Measurements from ENCODE around the gene YOD1.

Gene YOD1

GRCh38 chr1:207071426-207071825, 20.4 kb upstream of the YOD1 start:
- no peak for DNase-seq

DNA sequence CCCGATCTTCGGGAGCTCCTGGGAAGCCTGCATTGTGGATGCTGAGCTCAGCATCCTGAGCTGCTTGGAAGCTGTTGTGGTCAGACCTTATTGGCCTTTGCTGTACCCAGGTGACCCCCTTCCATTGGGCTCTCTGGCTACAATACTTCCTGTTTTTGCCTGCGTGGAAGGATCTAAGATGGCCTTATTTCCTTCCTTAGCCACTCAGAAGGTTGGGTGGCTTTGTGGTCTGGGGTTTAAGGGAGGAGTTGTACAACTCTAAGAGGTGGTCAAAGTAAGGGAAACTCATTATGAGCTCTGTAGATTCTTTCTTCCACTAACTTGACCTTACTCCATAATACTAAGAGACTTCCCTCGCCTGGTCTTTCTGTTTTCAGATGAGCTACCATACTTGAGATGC, 19.8 kb upstream of the YOD1 start:
- no peak for DNase-seq

DNA sequence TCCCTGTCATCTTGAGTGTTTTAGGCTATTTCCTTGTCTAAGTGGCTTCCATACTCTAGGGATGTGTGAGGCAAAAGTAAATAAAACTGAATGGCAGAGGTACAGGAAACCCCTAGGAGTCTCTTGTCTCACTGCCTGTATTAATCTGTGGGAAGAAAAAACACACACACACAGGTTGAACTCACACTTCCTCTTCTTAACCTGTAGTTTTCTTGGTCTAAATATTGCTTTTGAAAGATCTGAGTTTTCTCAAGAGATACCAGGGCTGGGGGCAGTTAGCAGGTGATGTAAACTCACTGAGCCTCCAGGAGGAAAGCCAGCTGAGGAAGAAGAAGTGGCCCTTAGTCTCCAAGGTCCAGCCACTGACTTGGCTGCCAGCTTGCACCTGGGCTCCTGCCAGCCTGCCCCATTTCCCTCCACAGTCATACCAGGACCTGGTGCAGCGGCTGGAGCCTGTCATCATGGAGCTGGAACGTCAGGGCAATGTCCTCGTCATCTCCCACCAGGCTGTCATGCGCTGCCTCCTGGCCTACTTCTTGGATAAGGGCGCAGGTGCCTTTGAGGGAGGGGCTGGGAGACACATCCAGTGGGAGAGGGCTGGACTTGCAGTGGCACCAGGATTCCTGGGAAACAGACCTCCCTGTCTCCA, 19.0 kb upstream of the YOD1 start:
- no peak for DNase-seq

GRCh38 chr1:207069061-207069460, 18.1 kb upstream of the YOD1 start:
- no peak for DNase-seq

DNA sequence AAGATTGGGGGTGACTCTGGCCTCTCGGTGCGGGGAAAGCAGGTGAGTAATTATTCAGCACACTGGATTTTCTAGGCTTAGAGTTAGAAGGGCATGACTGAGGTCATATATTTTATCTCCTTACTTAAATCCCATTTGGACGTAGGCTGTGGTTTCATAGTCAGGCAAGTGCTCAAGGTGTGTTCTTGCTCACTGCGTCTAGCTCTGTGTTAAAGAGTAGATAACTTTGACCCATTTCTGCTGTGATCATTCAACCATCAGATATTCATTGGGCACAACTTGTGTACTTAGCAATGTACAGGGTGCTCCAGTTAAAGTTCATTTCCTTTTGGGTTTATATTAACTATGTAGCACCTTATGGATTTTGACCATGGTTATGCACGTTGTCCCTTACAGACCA, 16.7 kb upstream of the YOD1 start:
- DNase-seq = no peak

- DNase-seq = no peak
These were observed 16.2 kb upstream of the YOD1 start for GRCh38 chr1:207067185-207067584.

- no peak for DNase-seq
These were observed 13.6 kb upstream of the YOD1 start for GRCh38 chr1:207064561-207064960.

GRCh38 chr1:207063014-207063413, 12.0 kb upstream of the YOD1 start:
- DNase-seq = no peak

- no peak for DNase-seq
These were observed 11.1 kb upstream of the YOD1 start for GRCh38 chr1:207062058-207062457.

GRCh38 chr1:207060596-207060995, 9.6 kb upstream of the YOD1 start:
- no peak for DNase-seq

GRCh38 chr1:207059881-207060280, 8.9 kb upstream of the YOD1 start:
- no peak for DNase-seq

DNA sequence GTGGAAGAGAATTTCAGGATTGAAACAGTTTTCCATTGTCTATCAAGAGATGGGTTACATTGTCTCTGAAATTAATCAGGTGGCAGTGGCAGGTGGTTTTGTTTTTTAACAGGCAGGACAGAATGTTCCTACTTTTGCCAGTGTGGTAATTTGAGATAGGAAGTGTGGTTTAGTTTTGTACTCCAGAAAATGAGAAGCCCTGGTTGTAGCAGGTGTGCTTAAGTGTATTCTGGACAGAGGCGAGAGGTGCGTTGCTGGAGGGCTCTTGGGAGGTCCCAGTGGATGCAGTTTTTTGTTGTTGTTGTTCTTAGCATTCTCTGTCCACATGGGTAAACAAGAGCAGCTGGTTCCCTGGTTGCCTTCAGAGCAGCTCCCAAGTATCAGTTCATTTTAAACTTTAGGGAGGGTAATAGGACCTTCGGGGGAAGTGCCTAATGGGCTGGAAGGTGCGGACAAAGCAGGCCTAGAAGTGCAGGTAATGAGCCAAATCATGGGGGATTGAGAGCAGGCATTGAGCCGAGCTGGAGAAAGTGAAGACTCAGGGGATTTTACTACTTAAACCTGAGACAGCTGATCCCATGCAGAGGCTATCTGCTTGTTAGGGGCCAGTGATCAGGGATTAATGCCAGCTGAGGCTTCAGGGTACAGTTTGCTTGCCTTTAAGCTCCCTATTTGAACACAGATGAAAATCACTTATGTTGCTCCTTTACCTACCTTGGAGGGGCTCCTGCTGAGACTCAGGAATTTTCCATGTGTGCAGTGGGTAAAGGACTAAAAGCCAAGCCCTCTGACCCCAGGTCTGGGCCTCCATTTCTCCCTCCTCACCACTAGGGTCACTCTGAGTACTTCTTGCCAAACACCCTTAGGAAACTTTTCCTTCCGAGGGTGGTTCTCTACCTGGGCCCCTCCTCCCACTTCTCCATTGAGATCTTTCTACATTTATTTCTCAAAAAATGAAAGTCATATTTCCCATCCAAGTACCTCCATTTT, 8.2 kb upstream of the YOD1 start:
- no peak for DNase-seq

GRCh38 chr1:207058252-207058651, 7.2 kb upstream of the YOD1 start:
- no peak for DNase-seq

- DNase-seq = no peak
These were observed 5.7 kb upstream of the YOD1 start for GRCh38 chr1:207056673-207057072.

- DNase-seq = no peak
These were observed 4.5 kb upstream of the YOD1 start for GRCh38 chr1:207055386-207056001.

DNA sequence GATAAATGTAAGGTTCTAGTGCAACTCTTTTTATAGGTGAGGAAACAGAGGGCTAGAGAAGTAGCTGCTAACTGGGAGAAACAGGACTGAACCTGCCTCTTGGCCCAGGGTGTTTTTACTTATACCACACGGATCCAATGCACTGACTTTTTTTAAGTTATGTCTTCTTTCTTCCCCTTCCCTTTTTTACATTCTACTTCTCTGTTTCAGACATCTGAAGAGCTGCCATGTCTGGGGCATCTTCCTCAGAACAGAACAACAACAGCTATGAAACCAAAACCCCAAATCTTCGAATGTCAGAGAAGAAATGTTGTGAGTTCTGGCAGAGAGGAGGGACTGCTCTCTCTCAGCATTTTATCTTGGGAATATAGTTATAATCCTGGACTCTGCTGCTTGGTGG, 3.5 kb upstream of the YOD1 start:
- DNase-seq = no peak

DNA sequence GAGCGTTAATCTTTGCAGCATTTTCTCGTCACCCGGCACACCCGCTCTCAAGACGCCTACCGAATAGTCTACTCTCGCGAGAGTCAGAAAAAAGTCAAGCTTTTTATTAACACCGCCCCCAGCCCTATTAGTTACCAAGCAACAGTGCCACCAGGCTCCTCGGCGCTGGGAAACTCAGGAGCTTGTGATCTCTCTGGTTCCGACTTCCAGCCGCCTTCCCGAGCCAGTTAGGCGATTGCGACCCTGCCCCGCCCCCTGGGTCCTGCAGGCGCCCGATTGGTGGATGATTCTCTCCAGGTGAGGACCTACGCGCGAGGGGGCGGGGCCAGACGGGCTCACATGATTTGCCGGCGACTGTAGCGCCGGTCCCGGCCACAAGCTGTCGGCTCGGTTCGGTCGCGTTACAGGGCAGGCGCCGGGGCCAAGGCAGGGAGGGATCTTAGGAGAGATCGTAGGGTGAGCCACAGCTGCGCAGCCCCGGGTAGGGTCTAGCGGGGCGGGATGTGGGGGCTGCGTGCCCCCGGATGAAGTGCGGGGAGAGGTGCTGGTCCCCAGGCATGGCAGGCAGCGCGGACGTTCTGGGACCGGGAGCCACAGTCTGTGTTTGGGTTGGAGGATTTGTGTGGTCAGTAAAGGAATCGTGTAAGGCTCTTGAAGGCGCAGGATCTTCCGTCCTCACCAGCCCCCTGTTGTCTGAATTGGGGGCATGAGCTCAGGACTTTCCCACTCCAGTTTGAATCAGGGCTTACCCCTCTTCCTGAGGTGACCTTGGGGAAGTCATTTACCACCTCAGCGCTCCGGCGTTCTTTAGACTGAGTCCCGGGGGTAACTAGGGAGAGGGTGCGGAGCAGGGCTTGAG, 2.1 kb upstream of the YOD1 start, which contains the start of gene PFKFB2:
PFKFB2 (plus strand) TSS at position 365 of the 859 bp plus-strand sequence. CDS start 1,443 bp downstream, outside the sequence.
- peak; percentile 97 for DNase-seq

DNA sequence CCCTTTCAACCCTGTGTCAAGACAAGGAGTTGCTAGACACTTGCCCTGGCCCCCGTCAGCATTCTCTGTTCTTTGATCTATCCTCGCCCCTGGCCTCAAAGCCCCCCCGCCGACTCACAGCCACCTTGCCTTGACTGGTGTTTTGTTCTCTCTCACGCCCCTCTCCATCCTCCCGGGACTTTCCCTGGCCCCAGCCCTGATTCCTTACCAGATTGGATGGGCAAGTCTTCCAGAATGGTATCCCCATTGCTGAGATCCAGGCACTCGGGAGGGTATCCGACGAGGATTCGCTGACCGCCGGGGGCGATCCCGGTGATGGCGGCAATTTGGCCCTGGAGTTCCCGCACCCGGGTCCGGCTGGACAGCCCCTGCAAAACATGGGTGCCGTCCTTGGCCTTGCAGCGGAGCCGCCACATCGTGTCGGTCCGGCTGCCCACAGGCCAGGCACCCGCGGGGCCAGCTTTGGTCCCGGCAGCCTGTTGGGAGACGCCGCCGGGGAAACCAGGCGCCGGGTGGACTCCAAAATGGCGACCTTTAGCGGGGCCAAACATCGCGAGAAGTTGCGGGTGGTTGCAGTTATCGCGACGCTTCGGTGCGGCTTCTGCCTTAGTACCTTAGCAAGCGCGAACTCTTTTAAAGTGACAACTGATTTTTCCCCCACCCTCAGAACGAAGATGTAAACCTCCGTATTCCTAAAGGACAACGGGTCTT, 373 bp downstream of the YOD1 start:
- DNase-seq = peak; percentile 94

DNA sequence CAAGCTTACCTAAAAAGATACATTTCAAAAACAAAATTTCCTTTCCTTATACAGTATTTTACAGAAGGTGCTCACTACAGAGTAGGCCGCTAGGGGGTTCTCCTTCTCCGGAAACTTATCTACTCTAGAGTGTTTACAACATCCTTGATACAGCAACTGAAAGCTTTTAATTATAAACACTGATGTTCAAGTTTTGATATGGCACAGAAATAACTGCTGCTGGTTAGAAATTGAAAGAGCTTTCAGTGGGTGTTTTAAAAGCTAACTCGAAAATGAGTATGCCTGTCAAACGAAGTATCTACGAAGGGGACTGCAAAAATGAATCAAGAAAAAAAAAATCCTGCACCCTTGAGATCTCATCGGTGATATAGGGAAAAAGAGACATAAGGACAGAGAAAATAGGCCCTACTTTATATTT, 1.0 kb downstream of the YOD1 start:
- peak; percentile 52 for DNase-seq

DNA sequence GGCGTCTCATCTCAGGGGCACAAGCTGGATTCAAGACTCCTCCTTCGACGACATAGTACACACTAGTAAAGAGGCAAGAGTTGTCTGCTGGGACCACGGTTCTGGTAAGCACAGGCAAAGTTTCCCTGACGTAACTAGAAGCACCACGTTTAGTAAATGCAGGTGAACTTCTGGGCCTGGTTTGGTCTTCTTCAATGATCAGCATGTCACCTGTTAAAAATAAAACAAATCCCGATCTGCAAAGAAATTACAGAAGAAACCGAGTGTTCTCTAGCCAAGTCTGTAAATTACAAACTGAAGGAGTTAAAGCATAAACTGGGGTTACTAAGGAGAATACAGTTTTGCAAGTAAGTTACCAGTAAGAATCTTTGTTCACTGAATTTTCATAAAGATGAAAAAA, 1.5 kb downstream of the YOD1 start:
- DNase-seq = no peak

- no peak for DNase-seq
These were observed 2.0 kb downstream of the YOD1 start for GRCh38 chr1:207049054-207049453.

DNA sequence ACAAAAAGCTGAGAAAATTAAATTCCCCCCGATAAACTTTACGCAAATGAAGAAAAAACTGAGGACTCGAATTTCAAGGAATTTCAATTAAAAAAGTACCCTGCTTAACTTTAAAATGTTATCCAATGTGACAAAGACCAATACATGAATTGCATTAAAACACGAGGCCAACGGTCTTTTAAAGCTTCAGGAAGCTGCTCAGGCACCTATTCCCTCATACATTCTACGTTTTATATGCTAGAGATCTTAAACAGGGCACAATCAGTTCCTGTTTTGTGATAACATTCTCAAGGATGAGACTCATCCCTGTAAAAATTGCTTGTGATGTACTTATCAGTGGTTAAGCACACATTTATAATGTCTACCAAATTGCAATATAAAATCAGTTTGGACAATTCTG, 3.0 kb downstream of the YOD1 start:
- no peak for DNase-seq
